Measurements from ENCODE around the gene TMEM116.
"Not testable (repeated sequence)": the region's sequence is repeated elsewhere in the genome, so short reads cannot be mapped to it uniquely, and the experiment has no call there.

Gene TMEM116

DNA sequence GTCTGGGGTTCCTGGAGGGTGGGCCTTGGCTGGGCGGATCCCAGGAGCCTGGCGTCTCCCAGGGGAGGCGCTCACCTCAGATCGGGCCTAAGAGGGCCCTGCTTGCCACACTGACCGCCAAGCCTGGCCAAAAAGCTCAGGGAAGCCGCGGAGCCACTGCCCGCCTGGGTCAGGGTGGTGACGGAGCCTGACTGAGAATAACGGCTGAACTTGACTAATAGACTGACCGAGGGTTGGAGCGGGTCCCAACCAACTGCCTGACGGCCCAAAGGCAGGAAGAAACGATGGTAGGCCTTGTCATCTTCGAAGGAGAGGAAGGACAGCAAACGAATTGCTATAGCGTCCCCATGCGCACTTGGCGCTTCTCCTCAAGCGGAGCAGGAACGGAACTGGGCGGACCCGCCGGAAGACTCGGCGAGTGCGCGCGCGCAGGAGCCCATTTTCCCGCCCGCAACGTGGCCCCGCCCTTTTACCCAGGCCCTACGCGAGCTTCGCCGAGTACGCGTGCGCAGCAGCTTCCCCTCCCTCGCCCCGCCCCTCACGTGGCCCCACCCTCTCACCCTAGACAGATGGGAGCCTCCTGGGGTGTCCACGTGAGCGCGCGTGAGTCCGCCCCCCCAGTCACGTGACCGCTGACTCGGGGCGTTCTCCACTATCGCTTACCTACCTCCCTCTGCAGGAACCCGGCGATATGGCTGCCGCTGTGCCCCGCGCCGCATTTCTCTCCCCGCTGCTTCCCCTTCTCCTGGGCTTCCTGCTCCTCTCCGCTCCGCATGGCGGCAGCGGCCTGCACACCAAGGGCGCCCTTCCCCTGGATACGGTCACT lies at the start of gene TMEM116, which contains the start of gene ERP29:
Gene TMEM116, minus strand, starts transcription at position 391 of the 826 bp plus-strand sequence. CDS start 7,895 bp downstream, outside the sequence.
Gene ERP29, plus strand, starts transcription at position 652 of the 826 bp plus-strand sequence. Its CDS starts 40 bp downstream, at position 692.
- DNase-seq (ENCODE audit: low read depth in 1 of 2, low spot score in 1 of 2), result peak; percentile 100

DNA sequence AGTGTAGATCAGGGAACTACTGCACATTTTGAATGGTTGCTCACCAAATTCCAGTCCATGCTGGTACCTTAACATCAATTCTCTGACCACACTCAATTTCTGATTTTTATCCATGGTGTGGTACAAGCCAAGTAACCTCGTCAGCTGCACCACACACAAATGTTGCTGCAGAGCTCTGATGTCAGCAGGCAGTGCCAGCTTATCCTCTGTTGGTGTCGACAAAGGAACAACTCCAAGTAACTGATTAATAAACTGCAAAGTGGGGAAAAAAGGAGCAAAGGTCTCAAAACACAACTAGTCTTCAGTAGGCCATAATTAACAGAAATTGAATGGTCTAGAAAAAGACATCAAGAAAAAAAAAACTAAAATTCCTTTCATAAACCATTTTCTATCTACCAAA lies 48.2 kb upstream of the TMEM116 start:
- no peak for DNase-seq (ENCODE audit: low read depth in 1 of 2, low spot score in 1 of 2)

DNA sequence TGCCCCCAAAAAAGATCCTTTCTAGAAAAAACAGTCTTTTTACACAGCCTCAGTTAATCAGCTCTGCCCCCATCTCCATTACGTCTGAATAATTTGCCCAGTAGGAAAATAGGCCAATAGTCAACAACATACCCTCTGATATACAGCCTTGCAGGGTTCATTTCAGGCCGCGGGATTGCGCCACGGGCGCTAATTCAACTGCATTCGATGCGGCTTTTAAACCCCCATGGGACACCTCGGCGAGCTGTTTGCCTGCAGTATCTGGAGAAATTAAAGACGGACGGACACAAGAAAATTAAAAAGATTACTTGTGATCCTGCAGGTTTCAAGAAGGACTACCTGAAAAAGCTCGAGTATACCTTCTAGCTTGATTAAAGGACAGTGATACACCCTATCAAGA lies 36.4 kb upstream of the TMEM116 start:
- no peak for DNase-seq (ENCODE audit: low read depth in 1 of 2, low spot score in 1 of 2)

DNA sequence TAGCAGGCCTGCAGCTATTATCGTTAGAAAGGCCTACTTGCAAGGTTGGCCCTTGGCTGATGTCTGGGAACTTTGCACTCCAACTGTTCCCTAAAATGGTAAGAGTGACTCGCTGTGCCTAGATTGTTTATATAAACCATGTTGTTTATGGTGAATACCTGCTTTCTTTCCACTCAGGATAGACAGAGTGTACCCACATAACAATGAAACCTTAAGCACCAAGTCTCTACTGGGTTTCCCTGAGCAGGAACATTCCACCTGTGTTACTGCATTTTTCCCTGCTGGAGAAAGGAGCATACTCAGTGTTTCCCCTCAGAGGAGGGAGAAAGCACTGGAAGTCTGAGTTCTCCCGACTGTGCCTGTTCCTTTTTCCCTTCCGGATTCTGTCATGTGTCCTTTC lies 33.0 kb upstream of the TMEM116 start:
- no peak for DNase-seq (ENCODE audit: low read depth in 1 of 2, low spot score in 1 of 2)

DNA sequence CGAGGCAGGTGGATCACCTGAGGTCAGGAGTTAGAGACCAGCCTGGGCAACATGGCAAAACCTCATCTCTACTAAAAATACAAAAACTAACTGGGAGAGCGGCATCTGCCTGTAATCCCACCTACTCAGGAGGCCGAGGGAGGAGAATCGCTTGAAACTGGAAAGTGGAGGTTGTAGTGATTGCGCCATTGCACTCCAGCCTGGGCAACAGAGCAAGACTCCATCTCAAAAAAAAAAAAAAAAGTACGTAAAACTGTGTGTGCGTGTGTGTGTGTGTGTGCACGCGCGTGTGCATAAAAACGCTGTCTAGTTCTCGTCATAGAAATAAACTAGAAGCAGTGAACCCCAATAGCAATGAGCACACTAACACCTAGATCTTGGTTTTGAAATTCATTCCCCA lies 23.6 kb upstream of the TMEM116 start:
- DNase-seq (ENCODE audit: low read depth in 1 of 2, low spot score in 1 of 2), result not testable (repeated sequence)

DNA sequence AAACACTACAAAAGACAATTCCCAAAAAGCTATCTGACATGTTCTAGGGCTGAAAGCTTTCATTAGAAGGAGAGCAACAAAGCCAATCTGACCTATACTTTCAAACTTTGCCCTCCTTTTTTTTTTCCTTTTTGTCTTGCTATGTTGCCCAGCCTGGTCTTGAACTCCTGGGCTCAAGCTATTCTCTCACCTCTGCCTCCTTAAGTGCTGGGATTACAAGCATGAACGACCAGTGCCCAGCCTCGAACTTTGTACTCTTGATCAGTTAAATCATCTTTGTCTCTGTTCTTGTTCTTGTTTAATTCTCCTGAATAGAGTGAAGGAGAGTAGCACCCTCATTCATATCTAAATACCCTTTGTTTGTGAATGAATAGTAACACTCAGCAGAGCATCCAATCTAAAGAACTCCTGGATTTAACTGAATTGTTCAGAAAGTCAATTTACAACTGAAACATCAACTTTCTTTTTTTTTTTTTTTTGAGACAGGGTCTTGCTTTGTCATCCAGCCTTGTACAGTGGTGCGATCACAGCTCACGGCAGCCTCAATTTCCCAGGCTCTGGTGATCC lies 22.3 kb upstream of the TMEM116 start:
- DNase-seq (ENCODE audit: low read depth in 1 of 2, low spot score in 1 of 2), result no peak

DNA sequence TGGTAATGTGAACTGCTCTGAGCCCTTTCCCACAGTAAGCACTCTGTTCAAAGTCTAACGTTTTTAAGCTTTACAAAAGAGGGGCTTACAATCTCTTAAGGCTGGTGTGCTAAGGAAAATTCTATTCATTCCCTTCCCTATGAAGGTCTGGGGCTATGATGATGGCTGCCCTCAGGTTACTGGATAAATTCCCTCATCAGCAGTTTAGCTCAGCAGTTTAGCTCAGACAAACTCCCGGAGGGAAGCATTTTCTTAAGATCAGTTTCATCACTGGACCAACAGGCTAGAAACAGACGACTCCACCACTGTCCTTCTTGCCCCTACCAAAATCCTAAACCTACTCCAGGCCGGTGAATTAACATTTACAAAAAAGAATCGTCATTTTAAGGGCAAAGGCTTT lies 19.3 kb upstream of the TMEM116 start:
- no peak for DNase-seq (ENCODE audit: low read depth in 1 of 2, low spot score in 1 of 2)

DNA sequence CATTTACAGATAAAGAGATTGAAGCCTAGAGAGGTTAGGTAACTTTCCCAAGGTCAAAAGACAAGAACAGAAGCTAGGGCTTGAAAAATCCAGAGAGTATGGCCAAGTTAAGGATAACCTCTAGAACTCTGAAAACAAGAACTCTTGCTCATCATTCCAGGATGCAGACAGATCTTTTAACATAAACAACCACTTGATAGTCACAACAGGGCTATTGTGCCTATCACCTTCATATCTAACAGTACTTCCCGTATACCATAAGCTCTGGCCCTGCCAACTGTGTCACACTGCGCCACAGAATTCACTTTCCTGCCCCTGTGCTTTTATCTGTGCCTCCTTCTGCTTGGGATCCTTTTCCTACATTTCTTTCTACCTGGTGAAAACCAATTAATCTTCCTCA lies 18.5 kb upstream of the TMEM116 start:
- no peak for DNase-seq (ENCODE audit: low read depth in 1 of 2, low spot score in 1 of 2)

DNA sequence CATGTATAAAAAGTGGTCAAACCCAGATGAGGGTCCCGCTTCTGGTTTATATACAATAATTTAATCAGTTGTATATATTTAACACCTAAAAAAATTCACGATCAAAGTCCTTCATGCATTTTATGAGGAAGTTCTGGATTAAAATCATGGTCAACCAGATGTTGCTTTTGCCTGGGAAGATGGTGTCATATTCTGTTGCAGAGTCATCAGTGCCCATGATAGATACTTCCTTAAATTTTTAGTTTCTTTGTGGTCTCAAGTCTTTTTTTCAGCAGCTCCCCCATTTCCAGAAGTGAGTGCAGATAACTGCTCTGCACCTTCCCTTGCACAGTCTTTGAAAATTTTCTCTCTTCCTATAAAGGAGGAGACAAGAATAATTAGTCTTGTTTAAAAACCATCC lies 16.3 kb upstream of the TMEM116 start:
- no peak for DNase-seq (ENCODE audit: low read depth in 1 of 2, low spot score in 1 of 2)

DNA sequence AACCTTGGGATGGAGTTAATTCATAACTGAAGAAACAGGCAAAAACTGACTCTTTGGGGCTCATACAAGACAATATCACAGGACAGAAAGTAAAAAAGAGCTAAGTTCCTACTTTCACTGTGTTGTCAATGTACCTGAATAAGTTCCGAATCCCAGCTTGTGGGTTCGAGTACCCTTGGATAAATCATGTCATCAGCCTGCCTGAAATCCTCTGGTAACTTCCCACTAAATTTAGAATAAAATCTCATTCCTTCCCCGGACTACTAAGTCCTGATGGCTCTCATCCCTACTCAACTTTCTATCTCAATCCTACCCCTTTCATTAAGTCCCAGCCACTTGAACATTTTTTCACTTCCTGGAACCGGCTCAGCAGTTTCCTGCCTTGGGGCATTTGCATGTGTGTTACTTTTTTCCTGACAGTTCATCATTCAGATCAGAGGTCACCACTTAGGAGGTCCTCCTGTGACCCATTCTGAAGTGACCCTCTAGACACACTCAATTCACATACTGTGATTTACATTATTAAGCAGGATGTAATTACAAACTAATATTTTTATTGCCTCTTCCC lies 12.9 kb upstream of the TMEM116 start:
- DNase-seq (ENCODE audit: low read depth in 1 of 2, low spot score in 1 of 2), result no peak

DNA sequence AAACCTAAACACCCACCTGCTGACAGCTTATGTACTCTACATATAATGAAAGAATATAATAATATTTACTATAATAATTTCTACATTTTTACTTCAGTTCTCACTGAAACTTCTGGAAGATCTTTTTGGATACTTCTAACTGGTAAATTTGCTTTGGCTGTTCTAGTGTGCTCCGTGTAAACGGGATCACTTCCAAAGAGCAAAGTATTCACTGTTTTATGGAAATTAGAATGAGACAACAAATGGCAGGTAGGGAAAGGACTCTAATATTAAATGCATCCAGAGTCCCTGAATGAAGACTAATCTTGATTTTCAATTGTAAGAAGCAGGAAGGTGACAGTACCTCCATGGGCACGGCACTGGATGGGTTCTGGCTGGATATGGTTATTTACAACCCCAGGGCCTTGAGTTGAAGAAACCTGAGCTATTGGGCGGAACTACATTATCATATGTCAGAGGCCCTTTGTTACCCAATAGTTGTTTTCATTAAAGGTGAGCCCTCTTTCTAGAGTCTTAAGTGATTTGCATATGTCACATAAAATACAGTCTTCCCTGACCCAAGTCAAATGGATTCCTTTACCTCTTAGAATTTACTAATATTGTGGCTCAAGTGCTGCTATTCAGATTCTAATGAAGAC lies 10.9 kb upstream of the TMEM116 start:
- DNase-seq (ENCODE audit: low read depth in 1 of 2, low spot score in 1 of 2), result no peak

DNA sequence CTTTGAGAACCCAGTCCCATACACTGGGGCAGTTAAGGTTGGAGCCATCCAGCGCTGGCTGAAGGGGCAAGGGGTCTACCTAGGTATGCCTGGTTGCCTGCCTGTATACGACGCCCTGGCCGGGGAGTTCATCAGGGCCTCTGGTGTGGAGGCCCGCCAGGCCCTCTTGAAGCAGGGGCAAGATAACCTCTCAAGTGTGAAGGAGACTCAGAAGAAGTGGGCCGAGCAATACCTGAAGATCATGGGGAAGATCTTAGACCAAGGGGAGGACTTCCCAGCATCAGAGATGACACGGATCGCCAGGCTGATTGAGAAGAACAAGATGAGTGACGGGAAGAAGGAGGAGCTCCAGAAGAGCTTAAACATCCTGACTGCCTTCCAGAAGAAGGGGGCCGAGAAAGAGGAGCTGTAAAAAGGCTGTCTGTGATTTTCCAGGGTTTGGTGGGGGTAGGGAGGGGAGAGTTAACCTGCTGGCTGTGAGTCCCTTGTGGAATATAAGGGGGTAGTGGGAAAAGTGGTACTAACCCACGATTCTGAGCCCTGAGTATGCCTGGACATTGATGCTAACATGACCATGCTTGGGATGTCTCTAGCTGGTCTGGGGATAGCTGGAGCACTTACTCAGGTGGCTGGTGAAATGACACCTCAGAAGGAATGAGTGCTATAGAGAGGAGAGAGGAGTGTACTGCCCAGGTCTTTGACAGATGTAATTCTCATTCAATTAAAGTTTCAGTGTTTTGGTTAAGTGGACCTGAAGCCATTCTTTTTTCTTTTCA lies 9.5 kb upstream of the TMEM116 start:
- no peak for DNase-seq (ENCODE audit: low read depth in 1 of 2, low spot score in 1 of 2)

DNA sequence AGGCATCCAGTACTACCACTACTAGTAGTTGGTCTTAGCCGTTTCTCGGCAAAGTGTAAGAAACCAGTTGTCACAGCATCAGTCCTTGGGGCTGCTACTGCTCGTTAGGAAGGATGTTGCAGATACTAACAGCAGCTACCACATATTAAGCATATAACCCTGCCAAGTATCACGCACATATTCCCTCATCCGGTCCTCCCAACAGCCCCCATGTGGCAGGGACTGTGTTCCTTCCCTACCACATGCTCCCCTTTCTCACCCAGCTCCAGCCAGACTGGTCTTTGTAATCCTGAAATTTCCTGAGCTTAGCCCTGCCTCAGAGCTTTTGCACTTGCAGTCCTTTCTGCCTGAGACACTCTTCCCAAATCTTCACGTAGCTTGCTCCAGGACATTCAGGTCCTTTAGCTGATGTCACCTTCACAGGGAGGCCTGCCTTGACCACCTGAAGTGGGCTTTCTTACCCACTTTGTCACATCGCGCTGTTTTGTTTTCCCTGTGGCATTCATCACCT lies 8.0 kb upstream of the TMEM116 start:
- no peak for DNase-seq (ENCODE audit: low read depth in 1 of 2, low spot score in 1 of 2)

DNA sequence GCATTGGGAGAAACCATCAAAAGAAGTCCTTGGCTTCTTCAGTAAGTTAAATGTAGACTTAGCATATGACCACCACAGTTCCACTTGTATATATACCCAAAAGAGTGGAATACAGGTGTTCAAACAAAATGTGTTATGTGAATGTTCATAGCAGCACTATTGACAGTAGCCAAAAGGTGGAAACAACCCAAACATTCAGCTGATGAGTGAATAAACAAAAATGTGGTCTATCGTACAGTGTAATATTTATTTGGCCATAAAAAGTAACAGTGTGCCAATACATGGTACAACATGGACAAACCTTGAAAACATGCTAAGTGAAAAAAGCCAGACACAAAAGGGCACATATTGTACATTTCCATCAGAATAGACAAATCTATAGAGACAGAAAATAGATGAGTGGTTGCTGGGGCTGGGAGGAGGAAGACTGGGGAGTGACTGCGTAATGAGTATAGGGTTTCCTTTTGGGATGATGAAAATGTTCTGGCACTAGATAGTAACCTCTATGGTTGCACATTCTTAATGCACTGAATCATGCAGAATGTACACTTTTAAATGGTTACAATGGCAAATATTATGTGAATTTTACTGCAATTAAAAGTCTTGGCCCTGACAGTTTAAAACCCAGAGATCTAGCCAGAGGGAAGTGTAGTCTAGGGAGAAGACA lies 5.7 kb upstream of the TMEM116 start:
- no peak for DNase-seq (ENCODE audit: low read depth in 1 of 2, low spot score in 1 of 2)

DNA sequence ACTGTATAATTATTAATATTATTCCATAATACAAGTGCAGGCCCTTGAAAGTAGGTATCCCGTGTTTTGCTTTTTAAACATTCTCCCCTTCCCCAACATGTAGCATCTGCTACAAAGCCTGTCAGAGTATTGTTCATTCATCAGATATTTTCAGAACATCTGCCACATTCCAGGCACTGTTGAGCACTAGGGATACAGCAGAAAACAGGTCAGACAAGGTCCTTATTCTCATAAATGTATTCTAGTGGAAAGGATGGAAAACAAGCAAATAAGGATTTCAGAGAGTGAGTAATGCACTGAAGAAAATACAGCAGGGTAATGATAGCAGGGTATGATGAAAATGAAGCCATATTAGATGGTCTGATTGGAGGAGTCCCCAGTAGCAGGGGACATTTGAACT lies 4.1 kb upstream of the TMEM116 start:
- DNase-seq (ENCODE audit: low read depth in 1 of 2, low spot score in 1 of 2), result no peak

DNA sequence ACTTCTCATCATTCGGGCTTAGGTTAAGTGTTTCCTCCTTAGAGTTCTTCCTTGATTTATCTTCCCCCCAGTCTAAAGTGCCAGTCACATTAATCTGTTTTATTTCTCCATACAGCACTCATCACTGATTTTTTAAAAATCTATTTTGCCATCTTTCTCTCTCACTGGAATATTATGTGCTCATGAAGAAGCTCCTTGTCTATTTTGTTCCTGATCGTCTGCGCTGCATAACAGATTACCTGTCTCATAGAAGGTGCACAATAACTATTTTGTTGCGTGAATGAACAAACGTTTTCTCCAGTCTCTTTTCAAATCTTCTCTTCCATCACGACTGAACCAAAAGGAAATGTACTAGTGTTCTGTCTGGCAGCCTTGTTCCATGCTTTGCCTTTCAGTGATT lies 3.0 kb upstream of the TMEM116 start:
- no peak for DNase-seq (ENCODE audit: low read depth in 1 of 2, low spot score in 1 of 2)

DNA sequence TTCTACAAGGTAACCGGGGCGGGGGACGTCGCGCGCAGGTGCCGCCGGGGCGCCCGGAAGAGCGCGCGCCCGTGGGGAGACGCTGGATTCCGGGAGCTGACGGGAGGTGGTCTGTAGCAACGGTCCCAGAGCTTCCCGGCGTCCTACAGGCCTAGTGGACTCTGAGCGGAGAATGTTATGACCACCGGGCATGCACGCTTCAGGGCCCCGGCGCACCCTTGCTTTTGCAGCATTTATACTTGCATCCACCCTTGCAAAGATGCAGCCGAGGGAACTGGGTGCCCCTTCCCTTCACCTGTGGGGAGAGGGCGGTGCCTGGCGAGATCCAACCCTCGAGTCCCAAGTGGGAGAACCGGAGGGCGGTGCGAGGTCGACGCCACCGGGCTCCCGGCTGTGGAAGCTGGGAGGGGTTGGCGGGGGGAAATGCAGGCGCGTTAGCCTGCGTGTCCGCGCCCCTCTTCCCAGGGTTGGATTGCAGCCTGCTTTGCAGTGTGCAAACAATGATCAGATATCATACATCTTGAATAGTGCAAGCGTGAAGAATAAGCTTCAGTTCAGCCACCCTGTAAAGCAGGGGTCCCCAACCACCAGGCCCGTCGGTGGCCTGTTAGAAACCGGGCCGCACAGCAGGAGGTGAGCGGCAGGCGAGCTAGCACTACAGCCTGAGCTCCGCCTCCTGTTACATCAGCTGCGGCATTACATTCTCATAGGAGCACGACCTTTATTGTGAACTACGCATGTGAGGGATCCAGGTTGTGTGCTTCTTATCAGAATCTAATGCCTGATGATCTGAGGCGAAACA lies 837 bp upstream of the TMEM116 start:
- peak; percentile 32 to 57 for DNase-seq (ENCODE audit: low read depth in 1 of 2, low spot score in 1 of 2)

DNA sequence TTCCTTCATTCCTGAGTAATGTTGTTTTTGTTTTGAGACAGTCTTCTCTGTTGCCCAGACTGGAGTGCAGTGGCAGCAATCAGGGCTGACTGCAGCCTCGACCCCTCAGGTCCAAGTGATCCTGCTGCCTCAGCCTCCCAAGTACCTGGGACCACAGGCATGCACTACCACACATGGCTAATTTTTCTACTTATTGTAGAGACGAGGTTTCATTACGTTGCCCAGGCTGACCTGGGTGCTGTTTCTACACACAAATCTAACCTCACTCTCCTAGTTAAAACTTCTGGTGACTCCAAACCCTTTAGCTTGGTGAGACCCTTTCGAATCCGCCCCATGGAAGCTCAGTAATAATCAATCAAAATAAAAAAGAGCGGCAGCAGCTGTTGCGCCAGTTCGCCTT lies 1.3 kb downstream of the TMEM116 start:
- DNase-seq (ENCODE audit: low read depth in 1 of 2, low spot score in 1 of 2), result no peak
